GM18511 (cell line): ENCODE measurements around the gene PCDHGA6.
A peak's percentile ranks its signal among the peaks of the same experiment; 100 is the strongest.
"Not testable (repeated sequence)": the region's sequence is repeated elsewhere in the genome, so short reads cannot be mapped to it uniquely, and the experiment has no call there.

Experiments
- ATAC-seq: cut with Tn5 transposase; IDR thresholded peaks from one replicate; pipeline ENCODE4 v1.9.1; 2021; ENCODE audit warnings: mild to moderate bottlenecking, moderate library complexity; ENCODE audit not compliant: unreplicated experiment

The PCDHGA6 gene

GRCh38 chr5:141359790-141360426, 13.8 kb upstream of the PCDHGA6 start, which contains the start of gene PCDHGB2:
PCDHGB2 (plus strand) TSS chr5:141359994; CDS start chr5:141360136, 142 bp downstream.
- ATAC-seq = peak; percentile 91

GRCh38 chr5:141360685-141361084, 13.0 kb upstream of the PCDHGA6 start:
- ATAC-seq = no peak

GRCh38 chr5:141362719-141363118, 11.0 kb upstream of the PCDHGA6 start:
- no peak for ATAC-seq

- ATAC-seq = no peak
These were observed 9.6 kb upstream of the PCDHGA6 start, which contains the start of gene PCDHGA5 for GRCh38 chr5:141363952-141364660. PCDHGA5 (plus strand) TSS chr5:141364162; CDS start chr5:141364331, 169 bp downstream.

GRCh38 chr5:141366016-141366896, 7.4 kb upstream of the PCDHGA6 start:
- no peak for ATAC-seq

- ATAC-seq = no peak
These were observed 3.5 kb upstream of the PCDHGA6 start, which contains the start of gene PCDHGB3 for GRCh38 chr5:141369994-141370848. PCDHGB3 (plus strand) TSS chr5:141370242; CDS start chr5:141370395, 153 bp downstream.

GRCh38 chr5:141371572-141372475, 1.9 kb upstream of the PCDHGA6 start:
- no peak for ATAC-seq

- no peak for ATAC-seq
These were observed 936 bp downstream of the PCDHGA6 start for GRCh38 chr5:141374627-141375026.

- ATAC-seq = not testable (repeated sequence)
These were observed 1.9 kb downstream of the PCDHGA6 start for GRCh38 chr5:141375444-141376155.

- ATAC-seq = no peak
These were observed 9.0 kb downstream of the PCDHGA6 start, which contains the start of gene PCDHGA7 for GRCh38 chr5:141382469-141383294. PCDHGA7 (plus strand) TSS chr5:141382742; CDS start chr5:141382900, 158 bp downstream.

GRCh38 chr5:141383345-141383744, 9.7 kb downstream of the PCDHGA6 start:
- ATAC-seq = no peak

- no peak for ATAC-seq
These were observed 11.0 kb downstream of the PCDHGA6 start for GRCh38 chr5:141384471-141385267.

GRCh38 chr5:141387557-141388311, 14.0 kb downstream of the PCDHGA6 start, which contains the start of gene PCDHGB4:
PCDHGB4 (plus strand) TSS chr5:141387698; CDS start chr5:141387885, 187 bp downstream.
- ATAC-seq = peak; percentile 97

GRCh38 chr5:141388661-141389060, 15.0 kb downstream of the PCDHGA6 start:
- no peak for ATAC-seq

- no peak for ATAC-seq
These were observed 15.7 kb downstream of the PCDHGA6 start for GRCh38 chr5:141389153-141390042.
